NCI-H226 (cell line): ENCODE results near the gene MIOX.
"Not testable (repeated sequence)": the region's sequence is repeated elsewhere in the genome, so short reads cannot be mapped to it uniquely, and the experiment has no call there.

Source experiments
- DNase-seq: peaks from one replicate; pipeline ENCODE4 v3.0.0-alpha.2; 2015

The MIOX gene

DNA sequence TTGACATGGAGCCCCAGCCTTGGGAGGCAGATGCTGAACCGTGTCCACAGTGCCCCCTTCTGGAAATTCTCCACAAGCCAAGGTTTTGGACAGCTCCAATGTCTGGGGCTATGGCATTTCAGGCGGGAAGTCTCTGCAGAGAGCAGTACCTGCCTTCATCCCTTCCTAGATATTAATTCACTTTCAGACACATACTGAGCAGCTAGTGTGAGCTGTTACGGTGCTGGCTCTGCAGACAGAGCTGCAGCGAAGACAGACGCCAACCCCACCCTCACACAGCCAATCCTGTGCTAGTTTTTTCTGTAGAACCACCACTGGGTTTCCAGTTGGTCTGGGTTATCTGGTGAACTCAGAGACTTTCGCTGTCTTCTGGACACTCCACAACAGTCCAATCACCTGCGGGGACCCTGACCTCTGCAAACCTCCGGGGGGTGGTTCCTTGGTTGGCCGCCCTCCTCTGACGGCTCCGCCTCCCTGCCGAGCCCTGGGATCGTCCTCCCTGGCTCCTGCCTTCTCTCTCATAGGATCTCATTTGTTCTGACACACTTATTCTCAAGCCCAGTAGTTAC lies 11.7 kb downstream of the MIOX start:
- peak; percentile 26 for DNase-seq

DNA sequence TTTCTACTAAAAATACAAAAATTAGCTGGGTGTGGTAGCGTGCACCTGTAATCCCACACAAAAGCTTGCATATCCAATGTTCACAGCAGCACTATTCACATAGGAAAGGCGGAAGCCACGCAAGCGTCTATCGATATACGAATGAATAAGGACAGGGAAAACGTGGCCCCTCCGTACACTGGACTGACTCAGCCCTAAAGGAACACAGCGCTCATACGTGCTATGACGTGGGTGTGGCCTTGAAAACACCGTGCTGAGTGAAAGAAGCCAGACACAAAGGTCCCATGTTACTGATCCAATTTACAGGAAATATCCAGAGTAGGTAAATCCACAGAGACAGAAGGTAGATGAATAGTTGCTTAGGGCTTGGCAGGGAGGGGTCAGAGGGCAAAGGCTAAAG lies 13.8 kb downstream of the MIOX start:
- DNase-seq = no peak

DNA sequence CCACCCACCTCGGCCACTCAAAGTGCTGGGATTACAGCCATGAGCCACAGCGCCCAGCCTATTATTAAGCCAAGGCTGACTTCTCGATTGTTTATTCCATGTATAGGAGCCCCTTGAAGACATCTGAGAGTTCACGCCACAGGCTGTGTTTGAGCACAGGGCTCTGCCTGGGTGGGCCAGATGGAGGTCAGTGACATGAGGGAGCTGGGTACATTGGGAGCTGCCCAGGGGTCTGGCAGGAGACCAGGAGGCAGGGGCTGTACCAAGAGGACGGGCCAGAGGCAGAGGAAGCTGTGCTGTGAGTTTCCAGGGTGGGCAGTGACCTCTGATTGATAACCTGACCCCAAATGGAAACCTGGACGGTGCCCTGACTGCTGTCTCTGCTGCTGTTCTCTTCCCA lies 15.4 kb downstream of the MIOX start:
- DNase-seq = no peak

DNA sequence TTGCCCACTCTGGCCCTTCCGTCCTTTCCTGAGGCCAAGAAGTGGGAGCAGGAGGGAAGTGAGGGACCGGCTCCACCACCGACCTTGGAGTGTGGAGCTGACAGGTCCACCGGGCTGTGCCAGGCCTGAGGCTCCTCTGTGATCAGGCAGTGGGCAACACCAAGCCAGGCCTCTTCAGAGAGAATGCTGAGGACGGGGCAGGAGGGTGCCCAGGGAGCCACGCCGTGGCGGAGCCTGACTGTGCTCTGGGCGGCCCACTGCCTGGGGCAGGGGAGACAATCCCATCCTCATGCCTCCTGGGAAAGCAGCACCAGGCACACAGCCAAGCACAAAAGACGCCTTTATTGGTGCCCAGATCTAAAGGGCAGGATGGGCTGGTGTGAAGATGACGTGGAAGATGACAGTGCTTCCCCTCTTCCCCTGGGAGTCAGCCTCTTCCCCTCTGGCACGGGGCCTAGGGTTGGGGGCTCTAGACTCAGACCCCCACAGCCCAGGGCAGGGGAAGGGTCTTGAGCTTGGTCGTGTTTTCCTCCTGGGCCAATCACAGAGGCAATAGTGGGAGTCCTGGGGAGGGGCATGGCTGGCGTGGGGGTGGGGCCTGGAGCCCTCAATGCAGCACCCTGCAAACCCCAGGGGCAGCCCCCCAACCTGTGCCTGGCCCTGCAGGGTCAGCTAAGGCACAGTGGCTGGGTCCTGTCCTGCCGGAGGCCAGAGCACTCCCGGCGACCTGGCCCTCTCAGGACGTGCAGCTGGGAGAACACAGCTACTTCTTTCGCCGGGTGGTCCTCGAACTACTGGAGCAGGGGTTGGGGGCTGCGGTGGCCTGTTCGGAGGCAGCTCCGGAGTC lies 16.2 kb downstream of the MIOX start:
- no peak for DNase-seq

DNA sequence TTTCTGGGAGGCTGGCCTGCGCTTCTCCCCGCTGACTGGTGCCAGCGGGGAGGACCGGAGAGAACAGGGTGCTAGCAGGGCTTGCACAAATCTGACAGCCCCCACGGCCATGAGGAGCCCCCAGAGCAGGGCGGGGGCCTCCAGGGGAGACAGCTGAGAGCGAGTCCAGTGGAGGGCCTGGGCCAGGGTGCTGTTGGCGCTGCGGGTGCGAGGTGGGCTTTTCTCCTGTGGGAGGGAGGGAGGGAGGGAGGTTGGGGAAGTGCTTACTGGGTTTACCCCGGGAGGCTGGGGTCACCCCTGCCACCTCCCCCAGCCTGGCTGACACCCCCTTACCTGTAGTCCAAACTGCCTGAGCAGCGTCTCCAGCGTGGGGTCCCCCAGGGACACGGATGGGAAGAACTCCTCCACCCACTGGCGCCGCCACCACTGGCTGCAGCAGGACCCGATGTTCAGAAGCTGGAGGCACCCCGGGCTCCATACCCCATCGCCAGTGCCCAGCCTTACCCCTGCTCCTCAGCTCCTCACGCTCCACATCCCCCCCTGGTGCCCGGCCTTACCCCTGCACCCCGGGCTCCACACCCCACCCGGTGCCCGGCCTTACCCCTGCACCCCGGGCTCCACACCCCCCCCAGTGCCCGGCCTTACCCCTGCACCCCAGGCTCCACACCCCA lies 17.0 kb downstream of the MIOX start:
- DNase-seq = no peak

DNA sequence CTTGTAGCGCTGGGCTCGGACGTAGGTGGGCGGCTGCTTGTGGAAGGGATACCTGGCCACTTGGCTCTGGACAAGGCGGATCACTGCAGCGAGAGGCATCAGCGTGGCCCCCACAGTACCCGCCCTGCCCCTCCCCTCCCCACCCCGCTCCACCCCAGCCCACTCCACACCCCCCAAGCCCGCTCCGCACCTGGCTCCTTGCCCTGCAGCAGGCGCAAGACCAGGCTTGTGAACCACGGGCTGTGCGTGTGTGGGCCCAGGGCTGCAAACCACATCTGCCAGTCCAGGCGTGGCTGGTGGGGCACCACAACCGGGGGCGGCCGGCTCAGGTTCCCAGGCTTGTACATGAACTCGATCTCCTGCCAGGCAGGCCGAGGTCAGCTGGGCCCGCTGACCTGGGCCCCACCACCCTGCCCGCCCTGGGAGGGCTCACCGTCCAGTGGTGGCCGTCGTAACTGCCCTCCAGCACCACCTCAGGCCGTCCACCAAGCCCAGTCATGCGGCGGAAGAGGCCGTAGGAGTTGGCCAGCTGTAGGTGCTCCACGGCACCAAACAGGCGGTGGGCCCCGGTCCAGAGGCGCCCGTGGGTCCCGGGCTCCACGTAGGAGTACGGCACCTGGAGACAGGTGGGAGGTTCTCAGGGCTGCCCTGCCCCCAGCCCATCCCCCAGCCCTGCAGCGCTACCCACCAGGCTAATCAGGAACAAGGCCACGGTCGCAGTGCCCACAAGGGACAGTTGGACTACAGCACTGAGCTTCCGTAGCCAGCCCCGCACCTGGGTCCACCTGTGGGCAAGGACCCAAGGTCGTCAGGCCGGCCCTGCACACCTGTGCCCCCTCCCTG lies 17.9 kb downstream of the MIOX start:
- no peak for DNase-seq

DNA sequence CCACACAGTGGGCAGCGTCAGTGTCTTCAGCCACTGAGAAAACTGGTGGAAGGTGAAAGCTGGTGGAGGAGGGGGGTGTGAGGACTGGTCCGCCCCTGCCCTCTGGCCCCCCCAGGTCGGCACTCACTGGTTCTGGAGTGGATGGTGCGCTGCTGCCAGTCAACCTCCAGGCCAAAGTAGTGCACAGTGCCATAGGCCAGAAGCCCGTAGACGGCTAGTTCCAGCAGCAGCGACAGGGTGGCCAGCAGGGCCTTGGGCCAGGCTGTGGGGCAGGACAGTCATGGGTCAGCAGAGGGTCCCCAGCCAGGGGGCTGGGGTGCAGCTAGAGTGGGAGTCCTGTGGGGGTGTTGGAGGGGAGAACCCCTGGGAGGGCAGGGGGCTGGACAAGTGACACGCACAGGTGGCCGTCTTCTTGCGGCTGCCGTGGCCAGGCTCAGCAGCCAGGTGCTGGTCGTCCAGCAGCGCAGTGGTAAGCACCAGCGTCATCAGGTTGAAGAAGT lies 18.7 kb downstream of the MIOX start:
- DNase-seq = no peak

DNA sequence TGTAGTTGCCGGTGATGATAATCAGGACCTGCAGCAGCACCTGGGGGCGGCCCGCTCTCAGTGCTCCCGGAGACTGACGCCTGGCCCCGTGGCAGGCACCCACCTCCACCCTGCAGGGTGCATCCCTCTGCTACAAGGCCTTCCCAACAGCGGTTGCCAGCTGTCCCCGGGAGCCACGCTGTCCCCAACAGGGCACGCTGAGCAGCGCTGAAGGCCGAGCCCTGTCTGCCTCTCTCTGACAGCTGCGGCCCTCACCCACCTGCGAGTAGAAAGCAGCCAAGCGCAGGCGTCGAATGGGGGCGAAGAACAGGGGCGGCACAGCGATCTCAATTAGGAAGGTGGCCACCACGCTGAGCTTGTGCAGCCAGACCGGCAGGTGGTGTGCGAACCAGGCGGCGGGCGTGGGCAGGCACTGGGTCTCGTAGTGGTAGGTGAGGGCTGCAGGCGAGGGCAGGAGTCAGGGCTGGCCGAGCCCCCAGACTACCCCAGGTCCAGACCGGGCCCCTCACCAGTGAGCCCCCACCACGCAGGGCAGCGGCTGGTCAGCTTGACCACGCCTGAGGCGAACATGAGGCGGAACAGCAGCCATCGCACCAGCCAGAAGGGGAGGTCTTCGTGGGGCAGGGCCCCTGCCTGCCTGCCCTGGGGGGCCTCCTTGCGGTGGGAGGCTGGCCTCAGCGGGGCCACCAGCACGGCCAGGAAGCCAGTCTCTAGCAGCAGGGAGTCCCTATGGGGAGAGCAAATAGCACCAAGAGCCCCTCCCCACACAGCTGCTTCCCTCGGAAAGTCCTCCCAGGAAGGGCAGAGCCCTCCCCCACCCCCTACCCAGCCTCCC lies 19.3 kb downstream of the MIOX start:
- DNase-seq = no peak

DNA sequence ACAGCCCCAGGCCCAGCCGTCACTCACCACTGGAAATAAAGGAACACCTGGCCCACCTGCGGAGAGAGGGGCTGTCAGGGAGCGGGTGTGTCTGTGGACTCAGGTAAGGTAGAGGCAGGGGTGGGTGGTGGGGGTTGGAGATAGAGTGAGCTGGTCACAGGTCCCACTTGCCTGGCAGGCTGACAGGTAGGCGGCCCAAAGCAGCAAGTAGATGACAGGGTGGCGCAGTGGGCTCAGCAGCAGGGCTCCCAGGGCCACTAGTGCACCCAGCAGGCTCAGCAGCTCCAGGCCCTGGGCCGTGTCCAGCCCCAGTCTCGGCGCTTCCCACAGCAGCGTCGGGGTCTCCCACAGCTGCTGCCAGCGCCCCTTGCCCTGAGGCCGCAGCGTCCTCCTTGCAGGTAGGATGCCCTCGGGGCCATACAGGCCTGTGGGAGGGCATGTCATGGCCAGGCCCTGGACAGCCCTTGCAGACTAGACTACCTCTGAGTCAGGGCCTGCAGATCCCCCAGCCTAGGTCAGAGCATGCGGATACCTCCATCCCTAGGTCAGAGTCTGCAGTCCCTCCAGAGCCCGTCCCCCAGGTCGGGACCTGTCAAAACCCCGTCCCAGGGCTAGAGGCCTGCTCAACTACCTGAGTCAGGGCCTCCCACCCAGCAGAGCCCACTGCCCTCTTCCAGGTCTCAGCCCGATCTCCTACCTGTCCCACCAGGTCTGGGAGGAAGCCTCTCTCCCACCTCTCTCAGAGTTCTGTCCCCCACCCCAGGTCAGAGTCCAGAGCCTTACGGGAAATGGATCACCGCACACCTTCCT lies 20.2 kb downstream of the MIOX start:
- no peak for DNase-seq

DNA sequence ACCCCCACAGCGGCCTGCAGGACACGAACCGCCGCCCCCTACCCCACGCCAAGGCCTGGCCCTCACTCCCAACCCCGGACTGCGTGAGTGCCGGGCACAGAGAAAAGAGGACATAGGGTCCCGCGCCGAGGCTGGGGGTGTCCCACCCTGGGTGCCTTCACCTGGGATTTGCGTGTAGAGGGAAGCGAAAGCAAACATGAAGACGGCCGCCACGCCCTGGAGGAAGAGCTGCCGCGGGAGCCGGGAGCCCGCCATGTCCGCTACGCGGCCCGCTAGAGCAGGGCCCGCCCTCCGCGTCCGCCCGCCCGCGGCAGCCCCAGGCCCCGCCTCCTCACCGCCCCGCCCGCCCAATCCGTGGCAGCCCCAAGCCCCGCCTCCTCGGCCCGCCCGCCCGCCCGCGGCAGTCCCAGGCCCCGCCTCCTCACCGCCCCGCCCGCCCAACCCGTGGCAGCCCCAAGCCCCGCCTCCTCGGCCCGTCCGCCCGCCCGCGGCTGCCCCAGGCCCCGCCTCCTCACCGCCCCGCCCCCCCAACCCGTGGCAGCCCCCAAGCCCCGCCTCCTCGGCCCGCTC lies 20.8 kb downstream of the MIOX start, which contains the start of gene LMF2:
LMF2 (minus strand) TSS at position 282 of the 570 bp plus-strand sequence; CDS start at position 255, 27 bp downstream.
- peak; percentile 20 for DNase-seq

DNA sequence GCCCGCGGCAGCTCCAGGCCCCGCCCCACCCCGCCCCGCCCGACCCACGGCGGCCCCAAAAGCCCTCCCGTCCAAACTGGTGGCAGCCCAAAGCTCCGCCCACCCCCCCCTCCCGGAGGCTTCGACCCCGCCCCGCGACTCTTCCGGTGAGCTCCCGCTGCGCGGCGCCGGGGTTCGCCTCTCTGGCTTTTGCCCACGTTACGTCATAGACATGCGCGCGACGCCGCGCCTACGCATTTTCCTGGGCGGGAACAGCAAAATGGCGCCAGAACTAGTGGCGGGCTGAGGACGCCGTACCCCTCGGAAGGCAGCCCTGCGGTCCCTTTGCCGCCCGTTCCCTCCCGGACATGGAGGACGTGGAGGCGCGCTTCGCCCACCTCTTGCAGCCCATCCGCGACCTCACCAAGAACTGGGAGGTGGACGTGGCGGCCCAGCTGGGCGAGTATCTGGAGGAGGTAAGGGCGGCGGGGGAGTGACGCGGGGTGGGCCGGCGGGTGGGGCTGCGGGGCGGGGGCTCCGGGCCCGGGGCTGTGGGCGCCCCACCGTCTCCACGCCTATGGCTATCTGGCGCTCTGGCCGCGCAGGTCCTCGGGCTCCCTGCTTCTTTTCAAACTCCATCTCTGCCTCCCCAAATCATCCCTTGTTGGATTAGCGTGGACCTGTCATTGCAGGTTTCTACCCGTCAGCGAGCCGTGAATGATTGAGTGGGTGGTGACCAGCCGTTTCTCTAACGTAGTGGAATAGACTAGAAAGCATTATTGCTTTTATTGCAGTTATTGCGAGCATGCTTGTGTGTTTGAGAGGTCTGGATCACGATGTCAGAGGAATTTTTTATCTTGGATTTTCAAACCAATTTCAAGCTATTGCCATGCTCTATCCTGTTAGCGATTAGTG lies 21.6 kb downstream of the MIOX start, which contains the start of gene NCAPH2:
NCAPH2 (plus strand) TSS at position 234 of the 894 bp plus-strand sequence; CDS start at position 348, 114 bp downstream.
- DNase-seq = peak; percentile 79

DNA sequence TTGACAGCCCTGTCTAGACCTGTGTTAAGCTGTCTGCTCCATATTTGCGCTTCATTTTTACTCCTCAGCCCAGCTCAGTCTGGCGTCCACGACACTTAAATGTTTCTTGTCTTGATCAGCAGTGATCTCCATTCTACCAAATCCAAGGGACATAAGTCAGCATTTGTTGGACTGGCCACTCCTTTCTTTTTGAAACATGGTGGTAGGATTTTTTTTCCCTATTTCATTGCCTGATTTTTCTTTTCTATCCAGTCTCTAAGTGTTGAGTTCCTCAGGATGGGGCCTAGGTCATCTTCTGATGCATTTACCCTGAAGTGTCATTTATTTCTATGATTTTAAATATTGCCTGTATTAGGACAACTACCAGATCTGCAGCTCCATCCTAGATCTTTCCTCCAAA lies 22.2 kb downstream of the MIOX start:
- DNase-seq = no peak

DNA sequence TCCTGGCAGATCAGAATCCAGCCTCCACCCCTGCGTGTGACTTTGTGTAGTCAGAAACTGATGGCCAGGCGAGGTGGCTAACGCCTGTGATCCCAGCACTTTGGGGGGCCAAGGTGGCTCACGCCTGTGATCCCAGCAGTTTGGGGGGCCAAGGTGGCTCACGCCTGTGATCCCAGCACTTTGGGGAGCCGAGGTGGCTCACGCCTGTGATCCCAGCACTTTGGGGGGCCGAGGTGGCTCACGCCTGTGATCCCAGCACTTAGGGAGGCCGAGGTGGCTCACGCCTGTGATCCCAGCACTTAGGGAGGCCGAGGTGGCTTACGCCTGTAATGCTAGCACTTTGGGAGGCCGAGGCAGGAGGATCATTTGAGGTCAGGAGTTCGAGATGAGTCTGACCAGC lies 26.5 kb downstream of the MIOX start:
- DNase-seq = no peak

DNA sequence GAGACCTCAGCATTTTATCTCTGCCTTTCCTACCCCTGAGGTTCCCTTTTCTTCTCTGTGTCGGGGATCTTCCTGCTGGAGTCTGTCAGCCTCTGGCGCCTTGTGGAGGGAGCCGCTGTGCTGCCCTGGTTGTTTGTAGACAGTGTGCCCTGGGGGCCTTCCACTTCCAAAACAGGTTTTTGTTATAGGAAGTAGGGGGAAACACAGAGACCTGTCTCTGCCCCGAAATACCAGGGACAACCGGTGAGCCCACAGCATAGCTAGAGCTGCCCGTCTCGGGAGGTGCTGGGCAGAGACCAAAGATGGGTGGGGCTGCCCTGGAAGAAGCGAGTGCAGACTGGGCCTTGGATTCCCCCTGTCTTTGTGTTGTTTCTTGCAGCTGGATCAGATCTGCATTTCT lies 29.4 kb downstream of the MIOX start:
- no peak for DNase-seq

DNA sequence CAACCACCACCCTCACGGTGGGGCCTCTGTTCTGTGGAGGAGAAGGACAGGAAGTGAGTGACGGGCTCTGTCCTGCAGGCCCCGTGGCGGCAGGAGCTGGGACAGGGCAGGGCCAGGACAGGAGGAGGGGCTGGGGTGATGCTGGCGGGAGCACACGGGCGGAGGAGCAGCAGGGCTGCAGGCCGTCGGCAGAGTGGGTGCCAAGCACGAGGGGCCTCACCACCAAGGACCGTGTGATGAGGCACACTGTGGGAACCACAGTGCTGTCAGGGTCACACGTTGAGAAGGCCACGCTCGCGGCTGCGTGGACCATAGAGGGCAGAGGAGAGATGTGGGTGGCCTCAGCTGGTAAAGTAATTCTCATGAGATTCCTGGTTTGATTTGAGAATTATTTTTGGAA lies 30.2 kb downstream of the MIOX start:
- no peak for DNase-seq

DNA sequence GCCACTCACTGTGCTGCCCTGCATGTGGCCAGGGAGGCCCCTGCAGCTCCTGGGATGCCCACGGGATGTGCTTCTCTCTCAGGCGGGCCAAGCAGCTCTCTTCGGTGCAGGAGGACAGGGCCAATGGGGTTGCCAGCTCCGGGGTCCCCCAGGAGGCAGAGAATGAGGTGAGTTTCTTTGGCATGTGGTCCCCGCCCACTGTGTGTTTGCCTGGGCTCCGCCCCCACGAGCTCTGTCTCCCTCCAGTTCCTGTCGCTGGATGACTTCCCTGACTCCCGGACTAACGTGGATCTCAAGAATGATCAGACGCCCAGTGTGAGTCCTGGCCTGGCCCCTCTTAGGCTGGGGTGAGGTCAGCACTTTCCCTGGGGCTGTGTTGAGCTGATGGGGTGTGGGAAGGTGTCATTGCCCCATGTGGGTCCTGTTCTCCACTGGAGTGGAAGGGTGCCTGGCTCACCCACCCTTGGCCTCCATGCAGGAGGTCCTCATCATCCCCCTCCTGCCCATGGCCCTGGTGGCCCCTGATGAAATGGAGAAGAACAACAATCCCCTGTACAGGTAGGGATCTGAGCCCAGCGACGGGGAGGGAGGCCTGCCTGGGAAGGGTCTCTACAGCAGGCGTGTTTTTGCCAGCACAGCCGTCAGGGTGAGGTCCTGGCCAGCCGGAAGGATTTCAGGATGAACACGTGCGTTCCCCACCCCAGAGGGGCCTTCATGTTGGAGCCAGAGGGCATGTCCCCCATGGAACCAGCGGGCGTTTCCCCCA lies 31.0 kb downstream of the MIOX start:
- no peak for DNase-seq

DNA sequence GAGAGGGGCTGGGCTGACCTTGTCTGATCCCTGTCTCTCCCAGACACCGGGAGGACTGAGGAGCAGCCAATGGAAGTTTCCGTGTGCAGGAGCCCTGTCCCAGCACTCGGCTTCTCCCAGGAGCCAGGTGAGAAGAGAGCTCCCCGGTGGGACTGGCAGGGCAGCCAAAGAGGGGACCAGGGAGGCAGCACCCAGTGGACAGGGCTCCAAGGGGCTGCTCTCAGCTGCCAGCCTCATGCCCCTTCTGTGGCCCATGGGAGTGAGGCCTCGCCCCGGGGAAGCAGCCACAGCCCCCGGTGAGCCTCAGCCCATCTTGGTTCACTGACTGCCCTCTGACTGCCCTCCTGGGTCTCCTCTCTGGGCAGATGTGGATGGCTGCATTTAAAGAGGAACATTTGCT lies 31.9 kb downstream of the MIOX start:
- no peak for DNase-seq

DNA sequence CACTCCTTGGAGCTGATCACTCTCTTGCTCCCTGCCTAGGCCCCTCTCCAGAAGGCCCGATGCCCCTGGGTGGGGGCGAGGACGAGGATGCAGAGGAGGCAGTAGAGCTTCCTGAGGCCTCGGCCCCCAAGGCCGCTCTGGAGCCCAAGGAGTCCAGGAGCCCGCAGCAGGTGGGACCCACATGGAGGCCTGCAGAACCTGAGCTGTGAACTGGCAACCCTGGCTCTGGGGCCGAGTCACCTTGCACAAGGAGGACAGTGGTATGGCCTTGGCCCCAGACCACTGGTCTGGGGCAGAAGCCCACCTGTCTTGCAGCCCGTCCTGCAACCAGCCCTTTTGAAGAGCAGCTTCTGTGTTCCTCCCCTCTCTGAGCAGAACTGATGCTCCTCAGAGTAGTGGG lies 32.5 kb downstream of the MIOX start:
- no peak for DNase-seq

DNA sequence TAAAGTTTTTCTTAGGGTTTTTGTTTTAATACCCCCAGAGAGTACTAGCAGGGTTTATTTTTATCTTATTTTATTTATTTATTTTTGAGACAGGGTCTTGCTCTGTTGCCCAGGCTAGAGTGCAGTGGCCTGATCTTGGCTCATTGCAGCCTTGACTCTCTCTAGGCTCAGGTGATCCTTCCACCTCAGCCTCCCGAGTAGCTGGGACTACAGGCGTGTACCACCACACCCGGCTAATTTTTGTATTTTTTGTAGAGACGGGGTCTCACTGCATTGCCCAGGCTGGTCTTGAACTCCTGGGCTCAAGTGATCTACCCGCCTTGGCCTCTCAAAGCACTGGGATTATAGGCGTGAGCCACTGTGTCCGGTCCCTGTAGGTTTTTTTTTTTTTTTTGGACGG lies 33.5 kb downstream of the MIOX start:
- DNase-seq = not testable (repeated sequence)
